RWPE2 (cell line): ENCODE measurements around the gene DCP1A.
"Not testable (repeated sequence)": the region's sequence is repeated elsewhere in the genome, so short reads cannot be mapped to it uniquely, and the experiment has no call there.

Source experiments
- ATAC-seq: fragments of 200-7000 bp; cut with Tn5 transposase; 3 replicates; pipeline ENCODE4 v1.9.1; 2021; ENCODE audit warnings: low read depth
- DNase-seq: peaks from one replicate; pipeline ENCODE4 v3.0.0-alpha.2; 2020; ENCODE audit warnings: low spot score
- H3K27ac ChIP-seq: fragments of 450-650 bp; 2 replicates; pipeline ENCODE4 v1.5.1; 2017; ENCODE audit warnings: mild to moderate bottlenecking; ENCODE audit not compliant: poor library complexity, severe bottlenecking
- H3K27me3 ChIP-seq: fragments of 250-450 bp; sonication (Bioruptor Pico); 2 replicates; pipeline ENCODE4 v1.5.1; 2021; ENCODE audit warnings: mild to moderate bottlenecking, moderate library complexity; ENCODE audit not compliant: insufficient read depth, poor library complexity, severe bottlenecking
- H3K36me3 ChIP-seq: fragments of 250-450 bp; sonication (Bioruptor Pico); 2 replicates; pipeline ENCODE4 v1.5.1; 2020; ENCODE audit warnings: low read depth, mild to moderate bottlenecking, moderate library complexity
- H3K4me1 ChIP-seq: fragments of 250-450 bp; sonication (Bioruptor Pico); 2 replicates; pipeline ENCODE4 v1.5.1; 2021; ENCODE audit warnings: mild to moderate bottlenecking, moderate library complexity; ENCODE audit not compliant: insufficient read depth, poor library complexity, severe bottlenecking
- H3K4me3 ChIP-seq: fragments of 250-450 bp; sonication (Bioruptor Pico); 2 replicates; pipeline ENCODE4 v1.5.1; 2021; ENCODE audit warnings: mild to moderate bottlenecking, moderate library complexity; ENCODE audit not compliant: severe bottlenecking
- H3K9me3 ChIP-seq: fragments of 250-450 bp; sonication (Bioruptor Pico); 2 replicates; pipeline ENCODE4 v1.5.1; 2021; ENCODE audit warnings: mild to moderate bottlenecking, moderate library complexity; ENCODE audit not compliant: severe bottlenecking
- CTCF ChIP-seq: fragments of 450-650 bp; IDR thresholded peaks from one replicate; pipeline ENCODE4 v1.5.1; 2017; ENCODE audit warnings: mild to moderate bottlenecking, moderate library complexity; ENCODE audit not compliant: poor library complexity, severe bottlenecking

Gene DCP1A

GRCh38 chr3:53255423-53255774, 91.9 kb downstream of the DCP1A start:
- no peak for TF ChIP-seq CTCF
- peaks cover 19% of the 10 kb centered on the region for H3K4me1 ChIP-seq
- peak; percentile 42 for DNase-seq

GRCh38 chr3:53254509-53255422, 92.6 kb downstream of the DCP1A start:
- peak overlapping the region; percentile 97 for H3K4me3 ChIP-seq
- DNase-seq, result peak; percentile 80
- peak; percentile 72 for ATAC-seq
- H3K27ac ChIP-seq, result peak overlapping the region; percentile 81
- no peak for TF ChIP-seq CTCF
- no peaks in the 10 kb centered on the region for H3K27me3 ChIP-seq
- H3K36me3 ChIP-seq, result peaks cover 46% of the 10 kb centered on the region
- no peaks in the 10 kb centered on the region for H3K9me3 ChIP-seq
- H3K4me1 ChIP-seq, result peaks cover 19% of the 10 kb centered on the region

More at GRCh38 chr3:53255423-53255774, 91.9 kb downstream of the DCP1A start:
- Histone ChIP-seq H3K27ac (peak overlapping the region; percentile 81), H3K27me3 (no peaks in the 10 kb centered on the region), H3K9me3 (no peaks in the 10 kb centered on the region), H3K4me3 (peak overlapping the region; percentile 97), H3K36me3 (peaks cover 40% of the 10 kb centered on the region)
- peak; percentile 18; the same call in 2 of the 3 replicates for ATAC-seq

- Histone ChIP-seq H3K4me3 (peak overlapping the region; percentile 97), H3K9me3 (no peaks in the 10 kb centered on the region), H3K4me1 (peaks cover 19% of the 10 kb centered on the region), H3K27me3 (no peaks in the 10 kb centered on the region), H3K36me3 (peaks cover 53% of the 10 kb centered on the region), H3K27ac (peak overlapping the region; percentile 81)
- no peak for TF ChIP-seq CTCF
- ATAC-seq (no peak), DNase-seq (no peak)
These were observed 93.4 kb downstream of the DCP1A start for GRCh38 chr3:53253707-53254508.

- Histone ChIP-seq H3K4me3 (peak overlapping the region; percentile 97), H3K27ac (peak overlapping the region; percentile 81), H3K36me3 (peaks cover 63% of the 10 kb centered on the region), H3K4me1 (peaks cover 23% of the 10 kb centered on the region)
- not testable (repeated sequence) for H3K9me3 ChIP-seq, ATAC-seq, H3K27me3 ChIP-seq, DNase-seq
These were observed 94.4 kb downstream of the DCP1A start for GRCh38 chr3:53252947-53253322.

- no peak for DNase-seq
- Histone ChIP-seq H3K36me3 (peaks cover 67% of the 10 kb centered on the region), H3K27ac (peak overlapping the region; percentile 81), H3K4me1 (peaks cover 23% of the 10 kb centered on the region), H3K9me3 (no peaks in the 10 kb centered on the region), H3K4me3 (peak overlapping the region; percentile 97), H3K27me3 (no peaks in the 10 kb centered on the region)
- peak; percentile 22 for ATAC-seq
- TF ChIP-seq CTCF, result no peak
These were observed 95.0 kb downstream of the DCP1A start for GRCh38 chr3:53252096-53252946.
